NCI-H524 (cell line): Measurements from ENCODE around the gene SNAP29.
A peak's percentile ranks its signal among the peaks of the same experiment; 100 is the strongest.
"Not testable (repeated sequence)": the region's sequence is repeated elsewhere in the genome, so short reads cannot be mapped to it uniquely, and the experiment has no call there.

Experiments used
- DNase-seq, 2 experiments: peaks; one replicate each; lab custom pipeline; 2025; lab: John Stamatoyannopoulos, UW

SNAP29 gene

DNA sequence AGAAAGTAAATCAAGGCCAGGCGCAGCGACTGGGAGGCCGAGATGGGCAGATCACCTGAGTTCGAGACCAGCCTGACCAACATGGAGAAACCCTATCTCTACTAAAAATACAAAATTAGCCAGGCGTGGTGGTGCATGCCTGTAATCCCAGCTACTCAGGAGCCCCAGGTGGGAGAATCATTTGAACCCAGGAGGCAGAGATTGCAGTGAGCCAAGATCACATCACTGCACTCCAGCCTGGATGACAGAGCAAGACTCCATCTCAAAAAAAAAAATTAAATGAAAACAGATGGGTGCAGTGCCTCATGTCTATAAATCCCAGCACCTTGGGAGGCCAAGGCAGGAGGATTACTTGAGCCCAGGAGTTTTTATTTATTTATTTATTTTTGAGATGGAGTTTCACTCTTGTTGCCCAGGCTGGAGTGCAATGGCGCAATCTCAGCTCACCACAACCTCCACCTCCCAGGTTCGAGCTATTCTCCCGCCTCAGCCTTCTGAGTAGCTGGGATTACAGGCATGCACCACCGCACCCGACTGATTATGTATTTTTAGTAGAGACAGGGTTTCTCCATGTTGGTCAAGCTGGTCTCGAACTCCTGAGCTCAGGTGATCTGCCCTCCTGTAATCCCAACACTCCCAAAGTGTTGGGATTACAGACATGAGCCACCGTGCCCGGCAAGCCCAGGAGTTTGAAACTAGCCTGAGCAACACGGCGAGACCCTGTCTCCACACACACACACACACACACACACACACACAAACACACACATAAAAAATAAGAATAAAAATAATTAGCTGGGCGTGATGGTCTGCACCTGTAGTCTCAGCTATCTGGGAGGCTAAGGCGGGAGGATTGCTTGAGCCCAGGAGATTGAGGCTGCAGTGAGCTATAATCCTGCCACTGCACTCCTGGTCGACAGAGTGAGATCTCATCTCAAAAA, 42.6 kb downstream of the SNAP29 start:
- DNase-seq = not testable (repeated sequence)

DNA sequence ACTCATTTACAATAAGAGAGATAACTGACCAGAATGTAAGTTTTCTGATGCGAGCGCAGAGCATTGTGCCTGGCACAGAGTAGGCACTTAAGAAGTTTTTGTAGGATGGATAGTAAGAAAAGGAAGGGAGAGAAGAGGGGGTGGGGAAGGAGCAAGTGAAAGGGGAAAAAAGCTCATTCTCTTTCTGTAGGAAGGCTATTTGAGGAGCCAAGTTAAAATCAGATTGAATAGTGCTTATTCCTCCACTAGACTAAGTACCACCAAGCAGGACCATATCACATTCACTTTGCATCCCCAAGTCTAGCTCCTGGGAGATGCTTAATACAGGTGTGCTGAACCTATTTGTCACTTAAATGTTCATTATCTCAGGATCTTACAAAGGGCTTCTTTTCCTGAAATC, 44.3 kb downstream of the SNAP29 start:
- no peak for DNase-seq

DNA sequence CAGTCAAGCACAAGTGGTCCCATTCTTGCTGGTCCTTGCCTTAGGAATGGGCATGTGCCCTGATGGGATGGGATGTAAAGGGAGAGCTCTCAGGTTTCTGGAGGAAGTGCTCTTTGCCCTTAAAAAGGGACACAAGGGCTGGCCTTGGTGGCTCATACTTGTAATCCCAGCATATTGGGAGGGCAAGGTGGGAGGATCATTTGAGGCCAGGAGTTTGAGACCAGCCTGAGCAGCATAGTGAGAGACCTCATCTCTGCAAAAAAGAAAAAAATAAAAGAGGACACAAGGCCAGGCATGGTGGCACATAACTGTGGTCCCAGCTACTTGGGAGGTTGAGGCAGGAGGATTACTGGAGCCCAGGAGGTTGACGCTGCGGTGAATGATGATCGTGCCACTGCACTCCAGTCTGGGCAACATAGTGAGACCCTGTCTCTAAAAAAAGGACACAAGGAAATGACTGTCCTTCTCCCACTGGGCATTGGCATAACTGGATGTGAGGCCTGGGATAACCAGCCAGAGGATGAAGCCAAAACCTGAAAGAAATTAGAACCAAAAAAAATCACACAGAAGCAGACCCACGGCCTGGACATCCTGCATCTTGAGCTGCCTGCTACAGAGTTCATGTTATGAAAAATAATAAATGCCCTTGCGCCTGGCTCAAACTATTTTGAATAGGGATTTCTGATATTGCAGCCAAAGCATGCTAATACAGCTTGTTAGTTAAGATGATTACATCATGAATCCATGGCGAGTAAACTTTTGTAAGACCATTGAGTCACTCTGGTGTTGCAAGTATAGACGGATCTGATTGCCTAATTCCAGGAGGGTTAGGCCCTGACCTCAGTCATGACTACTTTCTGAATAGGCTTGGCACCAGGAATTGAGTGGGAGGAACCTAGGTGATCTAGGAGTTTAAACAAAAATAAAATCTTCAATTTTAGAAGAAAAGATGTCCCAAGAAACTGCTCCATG, 45.5 kb downstream of the SNAP29 start:
- no peak for DNase-seq

DNA sequence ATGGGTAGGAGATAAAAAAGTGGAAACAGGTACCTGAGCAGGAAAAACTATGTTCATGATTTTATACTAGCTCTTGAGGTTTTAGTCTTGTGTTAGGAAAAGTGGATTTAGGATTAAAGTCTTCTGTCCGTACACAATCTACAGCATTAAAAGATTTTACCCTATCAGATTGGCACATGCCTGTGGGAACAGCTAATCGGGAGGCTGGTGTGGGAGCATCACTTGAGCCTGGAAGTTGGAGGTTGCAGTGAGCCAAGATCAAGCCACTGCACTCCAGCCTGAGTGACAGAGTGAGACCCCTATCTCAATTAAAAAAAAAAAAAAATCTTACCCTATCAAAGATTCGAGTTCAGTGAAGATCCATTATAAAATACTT, 46.2 kb downstream of the SNAP29 start:
- DNase-seq = peak in 1 of 2 experiments; percentile 52

DNA sequence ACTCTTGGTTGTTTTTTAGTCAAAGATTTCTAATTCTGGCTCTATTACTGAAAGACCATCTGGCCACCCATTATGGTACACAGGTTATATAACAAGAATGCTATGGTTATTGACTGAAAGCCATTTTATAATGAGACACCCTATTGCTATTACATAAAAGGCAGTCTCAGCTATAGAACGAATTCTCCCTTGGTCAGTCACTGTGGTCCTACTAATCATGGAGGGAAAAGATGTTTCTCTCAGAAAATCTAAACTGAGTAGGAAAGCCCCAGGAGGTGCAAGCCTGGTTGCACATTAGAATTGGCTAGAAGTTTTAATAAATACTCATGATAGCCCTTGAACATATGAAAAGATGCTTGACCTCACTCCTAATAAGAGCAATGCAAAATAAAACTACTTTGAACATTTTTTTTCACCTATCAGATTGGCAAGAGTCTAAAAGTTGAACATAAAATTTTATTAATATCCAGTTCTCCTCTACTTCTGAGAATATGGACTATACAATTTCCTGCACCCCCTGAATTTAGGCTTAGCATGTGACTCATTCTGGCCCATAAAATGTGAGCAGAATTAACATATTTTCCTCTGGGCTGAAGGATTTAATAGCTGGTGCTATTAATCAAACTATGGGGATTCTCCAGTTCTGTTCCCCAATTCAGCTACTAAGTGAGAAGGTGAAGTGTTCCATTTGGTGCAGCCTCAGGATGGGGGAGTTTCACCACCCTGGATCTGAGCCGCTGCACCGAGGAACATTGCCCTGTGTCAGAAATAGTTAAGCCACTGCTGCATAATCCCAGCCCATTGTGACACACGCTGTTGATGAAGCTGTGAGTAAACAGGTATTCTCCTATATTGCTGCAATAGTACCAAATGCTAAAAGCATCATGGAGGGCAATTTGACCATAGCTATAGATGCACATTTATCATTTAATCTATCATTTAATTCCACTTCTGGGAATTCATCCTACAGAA, 46.9 kb downstream of the SNAP29 start:
- DNase-seq = peak; percentile 27 to 64

DNA sequence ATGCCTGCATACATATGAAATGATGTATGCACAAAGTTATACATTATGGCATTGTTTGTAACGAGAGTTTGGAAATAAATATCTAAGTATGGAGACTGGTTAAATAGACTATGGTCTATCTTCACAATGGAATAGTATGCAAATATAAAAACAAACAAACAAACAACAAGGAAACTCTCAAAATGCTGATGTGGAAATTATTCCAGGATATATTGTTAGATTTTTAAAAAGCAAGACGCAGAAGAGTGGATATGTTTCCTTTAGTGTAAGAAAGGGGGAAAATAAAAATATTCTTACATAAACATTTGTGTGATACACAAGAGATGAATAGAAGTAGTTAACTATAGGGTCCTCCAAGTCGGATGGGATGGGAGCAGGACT, 47.6 kb downstream of the SNAP29 start:
- no peak for DNase-seq

DNA sequence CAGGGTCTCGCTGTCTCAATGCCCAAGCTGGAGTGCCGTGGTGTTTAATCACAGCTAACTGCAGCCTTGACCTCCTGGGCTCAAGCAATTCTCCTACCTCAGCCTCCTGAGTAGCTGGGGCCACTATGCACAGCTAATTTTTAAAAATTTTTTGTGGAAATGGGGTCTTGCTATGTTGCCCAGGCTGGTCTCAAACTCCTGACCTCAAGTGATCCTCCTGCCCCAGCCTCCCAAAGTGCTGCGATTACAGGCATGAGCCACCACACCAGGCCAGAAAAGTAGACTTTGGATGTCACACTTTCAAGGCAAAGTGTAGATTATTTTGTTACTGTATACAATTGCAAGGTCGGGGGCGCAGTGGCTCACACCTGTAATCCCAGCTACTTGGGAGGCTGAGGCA, 49.9 kb downstream of the SNAP29 start:
- DNase-seq = not testable (repeated sequence)

DNA sequence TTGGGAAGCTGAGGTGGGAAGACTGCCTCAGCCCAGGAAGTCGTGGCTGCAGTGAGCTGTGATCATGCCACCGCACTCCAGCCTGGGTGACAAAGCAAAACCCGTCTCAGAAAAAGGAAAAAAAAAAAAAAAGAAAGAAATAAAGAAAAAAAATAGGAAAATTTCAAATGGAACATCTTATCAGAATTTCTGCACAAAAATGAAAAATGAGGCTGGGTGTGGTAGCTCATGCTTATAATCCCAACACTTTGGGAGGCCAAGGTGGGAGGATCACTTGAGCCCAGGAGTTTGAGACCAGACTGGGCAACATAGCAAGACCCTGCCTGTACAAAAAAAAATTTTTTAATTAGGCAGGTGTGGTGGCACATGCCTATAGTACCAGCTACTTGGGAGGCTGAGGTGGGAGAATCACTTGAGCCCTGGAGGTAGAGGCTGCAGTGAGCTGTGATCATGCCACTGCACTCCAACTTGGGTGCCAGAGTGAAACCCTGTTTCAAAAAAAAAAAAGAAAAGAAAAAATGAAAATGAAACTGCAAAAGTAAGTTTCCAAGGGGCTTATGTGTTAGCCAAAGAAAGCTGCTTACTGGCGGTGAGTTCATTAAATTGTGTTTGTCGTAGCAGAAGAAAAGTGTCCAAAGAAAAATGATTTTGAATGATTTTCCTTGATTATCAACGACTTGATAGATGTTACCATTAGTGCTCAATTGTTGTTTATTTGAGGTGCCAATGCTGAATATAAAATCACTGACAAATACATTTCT, 50.9 kb downstream of the SNAP29 start:
- no peak for DNase-seq

DNA sequence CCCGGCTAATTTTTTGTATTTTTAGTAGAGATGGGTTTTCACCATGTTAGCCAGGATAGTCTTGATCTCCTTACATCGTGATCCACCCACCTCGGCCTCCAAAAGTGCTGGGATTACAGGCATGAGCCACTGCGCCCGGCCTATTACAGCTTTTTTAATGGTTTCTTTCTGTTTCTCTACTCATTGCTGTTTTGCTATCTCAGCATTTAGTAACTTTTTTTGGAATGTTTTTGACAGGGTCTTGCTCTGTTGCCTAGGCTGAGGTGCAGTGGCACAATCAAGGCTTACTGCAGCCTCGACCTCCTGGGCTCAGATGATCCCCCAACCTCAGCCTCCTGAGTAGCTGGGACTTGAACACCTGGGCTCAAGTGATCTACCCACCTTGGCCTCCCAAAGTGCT, 53.7 kb downstream of the SNAP29 start:
- no peak for DNase-seq

DNA sequence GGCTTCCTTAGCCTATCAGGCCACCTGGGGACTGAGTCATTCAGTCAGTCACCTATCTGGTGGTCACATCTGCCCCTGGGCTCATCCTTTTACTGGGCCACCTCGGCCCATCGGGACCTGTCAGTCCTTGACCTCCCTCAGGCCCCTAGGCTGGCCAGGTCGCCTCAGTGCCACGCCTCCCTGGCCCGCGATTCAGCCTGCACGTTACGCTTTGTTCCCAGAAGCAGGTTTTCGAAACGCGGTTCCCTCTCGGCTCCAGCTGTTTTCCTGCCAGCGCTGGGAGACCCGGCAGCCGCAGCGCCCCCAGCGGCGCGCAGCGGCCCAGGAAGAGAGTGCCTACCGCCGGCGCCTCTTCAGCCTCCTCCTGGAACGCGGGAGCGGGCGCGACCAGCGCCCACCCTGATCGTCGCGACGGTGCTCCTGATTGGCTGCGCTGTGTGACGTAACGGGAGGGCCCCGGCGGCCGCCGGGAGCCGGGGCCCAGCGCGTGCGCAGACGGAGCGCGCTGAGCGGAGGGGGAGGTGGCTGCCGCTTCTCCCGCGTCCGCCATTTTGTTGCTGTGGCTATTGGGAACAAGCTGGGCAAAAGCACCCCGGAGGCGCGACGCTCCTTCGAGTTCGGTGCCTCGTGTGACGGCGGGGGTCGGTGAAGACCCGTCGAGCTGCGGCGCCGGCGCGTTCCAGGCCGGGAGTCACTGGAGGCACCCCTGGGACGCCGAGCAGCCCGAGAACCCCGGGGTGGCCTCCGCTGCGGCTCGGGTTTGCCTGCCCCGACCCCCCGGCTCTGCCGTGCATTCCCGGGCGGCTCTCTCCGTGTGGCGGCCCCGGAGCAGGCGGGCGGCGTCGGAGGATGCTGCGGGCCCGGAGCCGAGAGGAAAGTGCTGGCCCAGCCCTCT, 58.4 kb downstream of the SNAP29 start, which contains the start of gene CRKL:
Gene CRKL (plus strand): TSS at position 492 of the 895 bp plus-strand sequence. CDS start 528 bp downstream, outside the sequence.
- DNase-seq = peak; percentile 91 to 99

DNA sequence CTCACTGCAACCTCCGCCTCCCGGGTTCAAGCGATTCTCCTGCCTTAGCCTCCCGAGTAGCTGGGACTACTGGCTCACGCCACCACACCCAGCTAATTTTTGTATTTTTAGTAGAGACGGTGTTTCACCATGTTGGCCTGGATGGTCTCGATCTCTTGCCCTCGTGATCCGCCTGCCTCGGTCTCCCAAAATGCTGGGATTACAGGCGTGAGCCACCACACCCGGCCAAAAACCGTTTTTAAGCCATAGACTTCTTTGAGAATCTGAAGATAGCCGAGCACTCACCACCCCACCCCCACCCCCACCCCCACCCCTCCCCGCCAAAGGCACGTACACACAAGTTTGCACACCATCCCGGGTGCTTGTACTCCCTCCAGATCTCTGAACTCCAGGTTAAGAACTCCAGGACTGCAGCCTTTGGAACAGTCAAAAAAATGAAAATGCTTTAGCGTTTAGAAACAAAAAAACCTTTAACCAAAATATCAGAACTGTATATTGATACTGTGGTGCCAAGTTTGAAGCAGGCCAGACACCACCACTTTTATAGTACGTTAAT, 59.9 kb downstream of the SNAP29 start:
- peak in 1 of 2 experiments; percentile 22 for DNase-seq

DNA sequence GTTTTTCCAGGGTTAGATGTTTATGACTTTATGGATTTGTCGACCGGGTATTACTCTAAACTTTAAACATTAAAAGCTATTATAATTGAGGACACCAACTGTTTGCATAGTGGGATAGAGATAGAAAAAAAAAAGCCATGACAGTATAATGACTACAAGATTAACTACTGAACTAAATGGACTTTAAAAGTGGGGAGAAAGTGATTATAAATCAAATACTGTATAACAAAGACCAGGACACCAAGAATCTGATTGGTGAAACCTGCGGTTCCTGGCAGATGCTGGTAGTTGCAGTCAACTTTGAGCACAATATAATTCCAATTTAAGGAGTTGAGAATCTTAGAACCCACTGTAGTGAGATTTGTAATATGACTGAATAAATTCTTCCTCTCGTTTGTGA, 60.9 kb downstream of the SNAP29 start:
- no peak for DNase-seq

DNA sequence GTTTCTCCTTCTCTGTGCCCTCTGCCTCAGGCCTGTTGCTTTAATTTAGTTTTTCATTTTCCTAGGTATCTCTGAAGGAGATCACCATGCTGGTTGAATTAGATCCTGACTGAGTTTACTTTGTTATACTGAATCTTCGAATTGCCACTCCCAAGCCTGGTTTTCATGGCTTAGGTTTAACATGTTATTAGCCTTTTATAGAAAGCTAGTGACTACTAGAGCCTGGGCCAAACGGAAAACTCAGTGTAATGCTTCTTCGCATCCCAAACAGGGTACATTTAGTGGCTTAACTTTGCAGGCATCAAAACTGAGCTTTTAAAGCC, 62.0 kb downstream of the SNAP29 start:
- DNase-seq = no peak

DNA sequence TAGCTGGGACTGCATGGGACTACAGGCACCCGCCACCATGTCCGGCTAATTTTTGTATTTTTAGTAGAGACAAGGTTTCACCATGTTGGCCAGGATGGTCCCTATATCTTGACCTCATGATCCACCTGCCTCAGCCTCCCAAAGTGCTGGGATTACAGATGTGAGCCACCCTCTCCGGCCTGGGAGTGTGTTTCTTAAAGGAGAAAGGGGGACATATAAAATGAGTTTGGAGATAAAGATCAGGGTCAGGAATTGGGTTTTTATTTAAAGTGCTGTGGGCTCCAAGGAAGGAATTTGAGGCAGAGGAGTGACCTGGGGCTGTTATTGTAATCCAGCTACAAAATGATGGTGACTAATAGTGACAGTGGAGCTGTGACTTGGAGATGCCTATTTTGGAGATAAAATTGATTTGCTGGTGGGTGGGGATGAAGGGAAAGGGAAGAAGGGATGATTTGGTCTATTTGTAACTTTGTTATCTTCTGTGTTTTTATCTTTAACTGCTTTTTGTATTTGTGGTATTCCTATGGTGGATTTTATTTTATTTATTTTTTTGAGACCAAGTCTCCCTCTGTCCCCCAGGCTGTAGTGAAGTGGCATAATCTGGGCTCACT, 63.4 kb downstream of the SNAP29 start:
- no peak for DNase-seq

DNA sequence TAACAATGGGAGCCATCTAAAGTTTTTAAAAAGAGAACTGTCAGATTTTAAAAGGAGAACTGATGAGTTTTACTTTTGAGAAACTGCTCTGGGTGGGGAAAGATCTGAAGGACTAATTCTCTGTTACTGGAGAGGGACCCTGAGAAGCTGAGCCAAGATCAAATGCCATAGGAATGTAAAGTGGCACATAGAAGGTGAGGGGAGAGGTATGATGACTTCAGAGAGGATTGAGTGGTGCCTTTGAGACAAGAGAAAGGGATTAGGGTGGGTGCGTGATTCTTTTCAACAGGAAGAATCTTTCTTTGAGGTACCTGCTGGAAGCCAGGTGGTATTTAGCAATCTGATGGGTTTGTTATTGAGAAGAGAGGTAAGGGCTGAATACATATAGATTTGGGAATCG, 67.4 kb downstream of the SNAP29 start:
- DNase-seq = no peak

DNA sequence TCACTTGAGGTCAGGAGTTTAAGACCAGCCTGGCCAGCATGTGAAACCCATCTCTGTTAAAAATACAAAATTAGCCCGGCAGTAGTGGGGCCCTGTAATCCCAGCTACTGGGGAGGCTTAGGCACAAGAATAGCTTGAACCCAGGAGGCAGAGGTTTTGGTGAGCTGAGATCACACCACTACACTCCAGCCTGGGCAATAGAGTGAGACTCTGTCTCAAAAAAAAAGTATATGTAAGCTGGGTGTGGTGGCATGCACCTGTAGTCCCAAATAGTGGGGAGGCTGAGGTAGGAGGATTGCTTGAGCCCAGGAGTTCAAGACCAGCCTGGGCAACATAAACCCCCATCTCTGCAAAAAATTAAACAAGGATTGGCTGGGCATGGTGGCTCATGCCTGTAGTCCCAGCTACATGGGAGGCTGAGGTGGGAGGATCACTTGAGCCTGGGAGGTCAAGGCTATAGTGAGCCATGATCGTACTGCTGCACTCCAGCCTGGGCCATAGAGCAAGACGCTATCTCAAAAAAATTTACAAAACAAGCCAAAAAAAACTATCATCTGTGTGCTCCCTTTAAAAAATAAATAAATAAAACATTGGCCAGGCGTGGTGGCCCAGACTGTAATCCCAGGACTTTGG, 69.2 kb downstream of the SNAP29 start:
- no peak for DNase-seq

DNA sequence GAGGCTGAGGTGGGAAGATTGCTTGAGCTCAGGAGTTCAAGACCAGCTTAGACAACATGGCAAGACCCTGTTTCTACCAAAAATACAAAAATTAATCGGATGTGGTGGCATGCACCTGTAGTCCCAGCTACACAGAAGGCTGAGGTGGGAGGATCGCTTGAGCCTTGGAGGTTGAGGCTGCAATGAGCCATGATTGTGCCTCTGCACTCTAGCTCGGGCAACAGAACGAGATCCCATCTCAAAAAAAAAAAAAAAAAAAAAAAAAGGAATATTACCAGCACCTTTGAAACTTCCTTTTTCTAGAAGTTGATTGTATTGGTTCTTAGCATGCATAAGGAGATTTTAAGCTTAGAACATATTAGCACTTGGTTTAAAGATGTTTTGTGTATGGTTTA, 69.8 kb downstream of the SNAP29 start:
- no peak for DNase-seq

DNA sequence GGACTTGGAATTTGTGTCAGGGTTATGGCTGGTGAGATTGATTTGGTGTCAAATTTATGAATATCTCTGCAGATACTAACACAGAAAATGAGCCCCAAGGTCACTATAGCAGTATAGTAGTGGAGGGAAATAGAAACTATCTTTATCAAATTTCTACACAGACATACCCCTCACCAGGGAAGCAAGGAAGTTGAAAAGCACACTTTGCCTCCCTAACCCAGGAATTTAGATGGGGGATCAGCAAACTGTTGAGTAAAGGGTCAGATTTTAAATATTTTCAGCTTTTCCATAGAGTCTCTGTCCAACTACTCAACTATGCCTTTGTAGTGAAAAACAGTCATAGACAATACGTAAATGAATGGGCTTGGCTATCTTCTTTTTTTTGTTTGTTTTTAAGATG, 71.2 kb downstream of the SNAP29 start:
- no peak for DNase-seq

DNA sequence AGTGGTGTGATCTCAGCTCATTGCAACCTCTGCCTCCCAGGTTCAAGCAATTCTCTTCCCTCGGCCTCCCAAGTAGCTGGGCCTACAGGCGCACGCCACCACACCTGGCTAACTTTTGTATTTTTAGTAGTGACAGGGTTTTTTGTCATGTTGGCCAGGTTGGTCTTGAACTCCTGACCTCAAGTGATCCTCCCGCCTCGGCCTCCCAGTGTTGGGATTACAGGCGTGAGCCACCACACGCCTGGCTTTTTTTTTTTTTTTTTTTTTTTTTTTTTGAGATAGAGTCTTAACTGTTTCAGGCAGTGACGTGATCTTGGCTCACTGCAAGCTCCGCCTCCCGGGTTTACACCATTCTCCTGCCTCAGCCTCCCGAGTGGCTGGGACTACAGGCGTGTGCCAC, 71.6 kb downstream of the SNAP29 start:
- DNase-seq = not testable (repeated sequence)
